Hindlimb muscle (tissue), 1 donor: Measurements from ENCODE around the gene CYTH1. TPM values are rescaled to one million over a fixed set of nuclear protein-coding genes. Genes with fewer than 3 reads are reported as not detected.

Experiments
- DNase-seq: peaks from one replicate; pipeline ENCODE4 v3.0.0-alpha.2; 2013
- polyA plus RNA-seq: library from polyadenylated mRNA; unstranded; fragments of 120-200 nt; gene quantifications from one replicate; pipeline ENCODE4 v1.2.1, GENCODE V29; 2013; ENCODE audit not compliant: insufficient read length

Gene CYTH1
- polyA plus RNA-seq, 1 donor, result 22.1 TPM

GRCh38 chr17:78804777-78805176 is 22.7 kb upstream of the CYTH1 start:
- DNase-seq, result no peak

- no peak for DNase-seq
Observed at GRCh38 chr17:78803186-78803845, 21.2 kb upstream of the CYTH1 start.

- DNase-seq, result no peak
Observed at GRCh38 chr17:78802459-78802858, 20.4 kb upstream of the CYTH1 start.

- no peak for DNase-seq
Observed at GRCh38 chr17:78802008-78802407, 19.9 kb upstream of the CYTH1 start.

DNA sequence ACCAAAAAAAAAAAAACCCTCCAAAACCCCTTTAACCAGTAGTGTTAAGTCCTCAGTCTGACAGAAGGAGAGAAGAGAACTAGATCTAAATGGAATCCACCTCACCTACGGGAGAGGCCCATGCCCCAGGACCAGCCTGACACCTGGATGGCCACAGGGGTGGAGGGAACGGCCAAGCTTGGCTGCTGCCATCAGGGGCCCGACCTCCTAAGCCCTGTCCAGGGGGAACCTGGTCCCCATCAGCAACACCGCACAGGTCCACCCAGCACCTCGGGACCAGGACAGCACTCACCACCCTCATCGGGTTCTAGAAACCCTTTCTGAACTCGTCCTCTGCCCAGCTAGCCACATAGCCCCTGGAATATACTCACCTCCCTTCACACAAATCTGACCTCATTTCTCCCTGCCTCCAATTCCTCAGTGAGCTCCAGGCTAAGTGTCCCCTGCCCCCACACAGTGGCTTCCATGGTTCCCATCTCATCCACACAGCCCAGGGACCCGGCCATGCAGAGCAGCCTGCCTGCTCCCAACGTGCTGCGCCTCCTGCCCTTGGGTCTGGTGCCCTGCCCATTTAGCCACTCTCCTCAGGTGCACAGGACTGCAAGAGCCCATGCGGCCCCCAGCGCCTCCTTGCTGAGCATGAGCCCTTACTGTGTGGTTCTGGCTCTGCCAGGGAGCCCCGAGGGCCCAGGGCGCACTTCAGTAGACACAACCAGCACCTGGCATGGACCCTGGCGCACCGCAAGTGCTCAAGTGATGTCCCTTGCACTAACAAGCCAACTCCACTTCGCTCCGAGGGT is 18.3 kb upstream of the CYTH1 start:
- DNase-seq, result no peak

DNA sequence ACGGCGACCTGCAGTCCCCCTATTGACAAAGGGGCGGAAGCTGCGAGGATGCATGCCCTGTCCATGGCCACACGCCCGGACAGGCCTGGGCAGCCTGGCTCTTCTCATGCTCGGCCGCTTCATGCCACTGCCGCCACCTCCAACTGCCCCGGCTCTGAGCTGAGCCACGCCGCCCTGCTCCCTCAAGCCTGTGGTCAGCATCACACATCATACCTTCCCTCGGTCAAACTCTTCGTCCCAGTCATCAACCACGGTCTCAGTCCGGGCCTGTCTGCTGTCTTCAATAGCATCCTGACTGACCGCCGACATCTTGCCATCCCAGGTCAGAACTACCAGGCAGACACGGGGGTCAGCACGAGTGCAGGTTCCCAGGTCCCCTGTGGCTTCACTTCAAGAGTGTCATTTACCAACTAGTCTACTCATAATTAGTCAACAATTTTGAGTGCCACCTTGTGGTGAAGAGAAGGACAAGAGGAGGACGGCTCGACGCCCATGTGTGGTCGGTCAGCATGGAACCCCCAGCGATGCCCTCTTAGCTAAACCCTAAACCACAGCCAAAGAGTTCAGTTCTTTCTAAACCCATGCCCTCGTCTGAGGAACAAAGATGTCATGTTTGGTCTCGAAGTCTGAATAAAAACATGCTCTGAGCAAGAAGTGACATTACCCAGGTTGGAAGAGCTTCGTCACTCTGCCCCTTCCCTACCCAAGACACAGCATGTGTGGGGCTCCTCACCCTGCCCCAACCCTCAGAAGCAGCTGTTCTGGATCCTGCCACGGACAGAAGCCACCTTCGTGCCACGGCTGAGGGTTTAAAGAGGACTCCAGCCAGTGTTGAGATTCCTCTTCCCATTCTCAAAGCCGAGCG is 16.9 kb upstream of the CYTH1 start:
- DNase-seq, result no peak

- DNase-seq, result no peak
Observed at GRCh38 chr17:78797691-78798585, 15.9 kb upstream of the CYTH1 start.

GRCh38 chr17:78797213-78797612 is 15.1 kb upstream of the CYTH1 start:
- no peak for DNase-seq

GRCh38 chr17:78796517-78796900 is 14.4 kb upstream of the CYTH1 start:
- no peak for DNase-seq

- no peak for DNase-seq
Observed at GRCh38 chr17:78795861-78796516, 13.9 kb upstream of the CYTH1 start.

DNA sequence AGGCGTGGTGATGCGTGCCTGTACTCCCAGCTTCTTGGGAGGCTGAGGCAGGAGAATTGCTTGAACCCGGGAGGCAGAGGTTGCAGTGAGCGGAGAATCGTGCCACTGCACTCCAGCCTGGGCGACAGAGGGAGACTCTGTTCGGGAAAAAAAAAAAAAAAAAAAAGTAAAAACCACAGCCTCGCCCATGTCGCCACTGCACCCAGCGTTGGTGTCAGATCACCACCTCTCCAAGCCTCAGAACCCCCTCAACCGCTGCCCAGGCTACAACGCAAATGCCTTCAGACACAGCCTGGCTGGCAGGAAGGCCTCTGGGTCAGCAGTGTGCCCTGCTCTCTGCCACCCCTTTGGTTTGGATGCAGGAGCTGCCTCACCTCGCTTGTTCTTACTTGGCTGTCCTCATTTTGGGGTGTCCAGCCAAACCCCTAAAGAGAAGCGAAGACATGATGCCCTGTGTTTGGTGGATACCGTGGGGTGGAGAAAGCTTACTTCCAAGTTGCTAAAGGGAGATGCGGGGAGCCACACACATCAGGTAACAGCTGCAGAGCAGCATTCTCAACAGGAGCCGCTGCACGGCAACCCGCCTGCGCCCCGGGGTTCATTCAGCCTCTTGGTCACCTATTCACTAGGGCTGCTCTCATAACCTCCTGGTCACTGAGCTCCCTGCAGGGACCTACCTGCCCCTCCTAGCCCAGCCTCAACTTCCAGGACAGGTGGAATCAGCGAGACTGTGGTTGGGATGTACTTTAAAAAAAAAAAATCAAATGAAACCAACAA is 13.0 kb upstream of the CYTH1 start:
- DNase-seq, result no peak

DNA sequence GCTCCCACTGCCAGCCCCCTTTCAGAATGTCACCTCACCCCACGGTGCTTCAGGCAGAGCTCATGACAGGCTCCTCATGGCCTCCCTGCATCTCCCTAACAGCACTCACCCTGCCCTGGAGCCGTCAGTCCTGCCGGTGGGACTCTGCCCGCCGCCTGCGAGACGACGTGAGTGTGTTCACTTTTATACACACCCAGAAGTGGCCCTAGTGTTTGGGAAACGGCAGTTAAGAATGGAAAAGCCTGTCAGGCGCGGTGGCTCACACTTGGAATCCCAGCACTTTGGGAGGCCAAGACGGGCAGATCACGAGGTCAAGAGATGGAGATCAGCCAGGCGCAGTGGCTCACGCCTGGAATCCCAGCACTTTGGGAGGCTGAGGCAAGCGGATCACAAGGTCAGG is 12.3 kb upstream of the CYTH1 start:
- no peak for DNase-seq

DNA sequence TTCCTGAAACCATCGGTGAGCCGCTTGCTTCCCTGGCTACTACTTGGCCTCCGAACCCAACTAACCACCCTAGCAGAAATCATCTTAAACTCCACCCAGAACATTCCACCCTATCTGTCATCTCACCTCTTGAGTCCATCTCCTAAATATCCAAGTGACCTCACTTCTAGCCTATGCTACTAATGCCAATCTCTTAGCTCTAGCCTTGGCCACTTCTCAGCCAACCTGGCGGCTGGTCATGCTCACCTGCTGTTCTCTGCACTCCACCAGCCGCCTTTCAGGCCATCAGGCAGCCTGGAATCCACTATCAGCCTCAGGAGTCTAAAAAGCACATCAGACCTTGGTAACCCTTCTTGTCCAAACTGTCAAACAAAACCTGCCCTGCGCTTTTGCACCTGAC is 11.9 kb upstream of the CYTH1 start:
- DNase-seq, result no peak

DNA sequence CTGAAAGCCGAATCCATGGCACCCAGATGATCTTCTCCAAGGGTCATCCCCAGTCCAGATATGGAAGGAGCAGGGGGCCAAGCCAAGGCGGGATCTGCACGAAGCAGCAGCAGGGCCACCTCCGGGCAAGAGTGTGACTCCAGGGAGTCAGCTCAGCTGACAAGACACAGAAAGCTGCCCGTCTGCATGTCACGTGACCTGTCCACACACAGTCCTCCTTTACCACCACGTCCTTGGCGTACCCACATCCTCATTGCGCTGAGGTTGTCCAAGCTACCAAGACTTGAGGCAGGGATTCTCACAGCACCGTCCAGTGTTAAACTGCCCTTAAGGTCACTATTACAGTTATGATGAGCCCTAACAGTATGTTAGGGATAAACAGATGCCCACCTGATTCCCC is 11.3 kb upstream of the CYTH1 start:
- DNase-seq, result no peak

DNA sequence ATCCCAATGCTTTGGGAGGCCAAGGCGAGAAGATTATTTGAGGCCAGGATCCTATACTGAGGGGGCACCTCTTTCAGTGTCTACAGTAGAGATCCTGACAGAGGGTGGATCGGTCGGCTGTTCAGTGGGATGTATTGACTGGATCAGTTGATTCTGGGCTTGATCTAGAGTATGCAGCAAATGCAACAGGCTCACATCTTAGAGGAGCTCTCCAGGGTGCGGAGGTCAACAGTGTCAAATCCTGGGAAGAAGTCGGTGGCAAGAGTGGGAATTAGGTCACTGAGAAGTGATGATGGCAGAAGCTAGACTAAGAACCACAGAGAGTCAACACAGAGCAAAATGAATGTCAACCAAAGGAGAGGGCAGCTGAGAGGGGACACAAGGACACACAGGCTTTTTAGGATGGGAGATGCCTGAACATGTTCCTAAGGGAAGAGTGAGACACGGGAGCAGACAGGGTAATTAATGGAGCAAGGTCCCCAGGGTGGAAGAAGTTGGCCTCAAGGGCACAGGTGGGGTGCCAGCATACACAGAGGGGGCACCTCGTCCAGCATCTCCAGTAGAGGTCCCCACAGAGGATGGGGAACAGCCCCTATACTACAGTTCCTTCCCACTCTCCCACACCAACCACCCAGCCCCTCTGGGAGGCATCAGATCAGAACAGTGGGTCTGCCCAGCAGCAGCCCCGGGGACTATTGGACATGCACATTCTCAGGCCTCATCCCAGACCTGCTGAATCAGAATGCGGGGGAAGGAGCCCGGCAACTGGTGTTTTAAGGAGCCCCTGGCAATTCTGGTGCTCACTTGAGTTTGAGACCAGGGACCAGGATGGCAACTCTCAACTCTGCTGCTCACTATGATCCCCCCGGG is 10.0 kb upstream of the CYTH1 start:
- DNase-seq, result no peak

DNA sequence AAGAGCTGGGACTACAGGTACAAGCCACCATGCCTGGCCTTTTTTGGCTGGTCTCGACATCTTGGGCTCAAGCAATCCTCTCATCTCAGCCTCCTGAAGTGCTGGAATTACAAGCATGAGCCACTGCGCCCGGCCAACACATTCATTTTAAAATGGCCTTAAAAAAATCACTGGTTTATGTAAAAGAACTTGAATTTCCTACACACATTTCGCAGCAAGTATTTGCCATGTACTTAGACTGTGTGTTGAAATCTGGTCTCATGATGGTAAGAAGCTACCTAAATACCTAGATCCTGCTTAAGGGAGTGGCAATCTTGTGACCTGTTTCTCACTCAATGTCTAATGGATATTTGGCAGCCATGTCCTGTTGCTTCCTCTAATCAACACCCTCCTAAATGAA is 8.5 kb upstream of the CYTH1 start:
- DNase-seq, result no peak

GRCh38 chr17:78789663-78790181 is 7.6 kb upstream of the CYTH1 start:
- no peak for DNase-seq

DNA sequence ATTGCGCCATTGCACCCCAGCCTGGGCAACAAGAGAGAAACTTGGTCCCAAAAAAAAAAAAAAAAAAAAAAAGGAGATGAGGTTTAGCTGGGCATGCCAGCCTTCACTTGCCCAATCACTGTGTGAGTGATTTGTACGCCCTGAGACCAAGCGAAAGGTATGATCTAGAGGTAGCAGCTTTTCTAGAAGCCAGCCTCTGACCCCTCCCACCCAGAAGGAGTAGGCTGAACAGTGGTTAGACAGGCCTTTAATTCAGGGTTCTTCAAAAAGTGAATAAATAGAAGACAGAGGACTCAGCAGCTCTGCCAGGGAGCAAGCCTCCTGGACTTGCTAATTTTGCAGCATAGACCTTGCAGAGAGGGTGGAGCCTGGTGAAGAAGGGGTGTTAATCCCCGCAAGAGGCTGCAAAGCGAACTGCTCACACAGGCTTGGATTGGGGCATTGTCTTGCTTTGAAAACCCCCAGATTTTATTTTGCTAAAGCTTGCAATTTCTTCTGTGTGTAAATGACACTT is 7.1 kb upstream of the CYTH1 start:
- DNase-seq, result no peak

DNA sequence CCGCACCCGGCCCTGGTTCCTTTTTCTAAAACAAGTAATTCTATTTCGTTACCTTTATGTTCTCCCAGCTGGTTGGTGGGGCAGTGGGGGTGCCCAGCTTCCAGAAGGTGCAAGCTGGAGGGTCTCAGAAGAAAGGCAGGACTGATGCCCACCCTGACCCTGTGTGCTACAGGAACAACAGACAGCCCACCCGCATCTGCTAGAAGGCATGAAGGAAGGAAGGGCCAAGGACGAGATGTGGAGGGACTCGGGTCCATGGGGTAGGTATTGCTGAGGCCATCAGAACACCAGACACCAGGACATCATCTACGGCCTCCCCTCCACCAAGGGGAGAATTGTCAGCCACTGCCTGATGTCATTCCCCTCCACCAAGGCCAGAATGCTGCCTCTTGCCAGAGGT is 6.4 kb upstream of the CYTH1 start:
- no peak for DNase-seq
